Stomach (tissue), 4 donors: ENCODE data around the gene SPACA7.

Experiments
- POLR2A ChIP-seq, 4 donors: fragments of 450-650 bp; IDR thresholded peaks; one replicate each; pipeline ENCODE4 v1.6.1; 2016; ENCODE audit warnings: antibody characterized with exemption in 4 of 4, control low read depth in 2 of 4, mild to moderate bottlenecking in 1 of 4, moderate library complexity in 1 of 4
- POLR2AphosphoS5 ChIP-seq, 3 donors: sonication (generic); formaldehyde crosslinking; IDR thresholded peaks; one replicate each; pipeline ENCODE4 v1.6.1; 2016; ENCODE audit warnings: antibody characterized with exemption in 3 of 3
- TF ChIP-seq, protein P1 (sequence below), 7 experiments: fragments of 450-650 bp in 4 of 7; fragments of 200-600 bp in 3 of 7; sonication (generic) in 3 of 7; IDR thresholded peaks; one replicate each; pipeline ENCODE4 v1.5.1; 2016 to 2019; ENCODE audit warnings: antibody characterized with exemption in 7 of 7, control low read depth in 2 of 7, mild to moderate bottlenecking in 1 of 7

DNA sequence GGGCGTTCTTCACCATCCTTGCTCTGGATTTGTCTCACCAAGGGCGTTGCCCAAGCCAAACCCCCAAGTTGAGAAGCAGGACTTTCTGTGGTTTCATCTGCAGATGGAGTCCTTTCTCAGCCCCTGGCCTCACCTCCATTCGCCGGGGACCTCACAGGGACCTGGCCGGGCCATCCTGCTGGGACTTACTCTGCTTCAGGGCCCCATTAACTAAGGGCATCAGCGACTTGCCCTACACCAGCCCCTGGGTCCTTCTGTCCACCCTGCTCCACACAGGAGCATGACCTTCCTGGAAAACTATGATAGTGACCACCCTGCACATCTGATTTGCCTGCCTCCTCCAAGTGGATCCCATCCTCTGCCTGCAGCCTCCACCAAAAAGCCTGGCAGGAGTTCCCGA lies 47.2 kb upstream of the SPACA7 start:
- TF ChIP-seq, protein P1, sequence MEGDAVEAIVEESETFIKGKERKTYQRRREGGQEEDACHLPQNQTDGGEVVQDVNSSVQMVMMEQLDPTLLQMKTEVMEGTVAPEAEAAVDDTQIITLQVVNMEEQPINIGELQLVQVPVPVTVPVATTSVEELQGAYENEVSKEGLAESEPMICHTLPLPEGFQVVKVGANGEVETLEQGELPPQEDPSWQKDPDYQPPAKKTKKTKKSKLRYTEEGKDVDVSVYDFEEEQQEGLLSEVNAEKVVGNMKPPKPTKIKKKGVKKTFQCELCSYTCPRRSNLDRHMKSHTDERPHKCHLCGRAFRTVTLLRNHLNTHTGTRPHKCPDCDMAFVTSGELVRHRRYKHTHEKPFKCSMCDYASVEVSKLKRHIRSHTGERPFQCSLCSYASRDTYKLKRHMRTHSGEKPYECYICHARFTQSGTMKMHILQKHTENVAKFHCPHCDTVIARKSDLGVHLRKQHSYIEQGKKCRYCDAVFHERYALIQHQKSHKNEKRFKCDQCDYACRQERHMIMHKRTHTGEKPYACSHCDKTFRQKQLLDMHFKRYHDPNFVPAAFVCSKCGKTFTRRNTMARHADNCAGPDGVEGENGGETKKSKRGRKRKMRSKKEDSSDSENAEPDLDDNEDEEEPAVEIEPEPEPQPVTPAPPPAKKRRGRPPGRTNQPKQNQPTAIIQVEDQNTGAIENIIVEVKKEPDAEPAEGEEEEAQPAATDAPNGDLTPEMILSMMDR (IDR thresholded peaks at IDR 0.05), result no peak
- TF ChIP-seq POLR2A (IDR thresholded peaks at IDR 0.05), result no peak
- TF ChIP-seq POLR2AphosphoS5 (IDR thresholded peaks at IDR 0.05), result no peak
